Peyer's patch (tissue), 4 donors: ENCODE results near the gene SLC5A4. TPM values are rescaled to one million over a fixed set of nuclear protein-coding genes. Genes with fewer than 3 reads are reported as not detected.

Experiments
- DNase-seq, 3 donors: peaks; one replicate each; pipeline ENCODE4 v3.0.0-alpha.2; 2017 to 2019
- H3K27ac ChIP-seq, 4 donors: fragments of 200-600 bp; sonication (generic); one replicate each; pipeline ENCODE4 v1.5.1; 2016 to 2019
- H3K27me3 ChIP-seq, 2 donors: fragments of 200-600 bp; sonication (generic); one replicate each; pipeline ENCODE4 v1.5.1; 2019
- H3K36me3 ChIP-seq, 3 donors: fragments of 200-600 bp; sonication (generic); one replicate each; pipeline ENCODE4 v1.5.1; 2016 to 2019
- H3K4me1 ChIP-seq, 4 donors: fragments of 200-600 bp; sonication (generic); one replicate each; pipeline ENCODE4 v1.5.1; 2016 to 2019
- H3K4me3 ChIP-seq, 4 donors: fragments of 200-600 bp; sonication (generic); 1 replicate in 3 of 4; 2 replicates in 1 of 4; pipeline ENCODE4 v1.5.1; 2016 to 2019; ENCODE audit warnings: mild to moderate bottlenecking in 1 of 4
- H3K9me3 ChIP-seq, 4 donors: fragments of 200-600 bp; sonication (generic); one replicate each; pipeline ENCODE4 v1.5.1; 2016 to 2019; ENCODE audit warnings: mild to moderate bottlenecking in 1 of 4
- CTCF ChIP-seq, 6 experiments: fragments of 450-650 bp in 4 of 6; fragments of 200-600 bp in 2 of 6; sonication (generic) in 1 of 6; IDR thresholded peaks; one replicate each; pipeline ENCODE4 v1.5.1; 2017 to 2019; ENCODE audit warnings: antibody characterized with exemption in 6 of 6, mild to moderate bottlenecking in 3 of 6, moderate library complexity in 1 of 6
- POLR2A ChIP-seq, 2 donors: fragments of 450-650 bp; IDR thresholded peaks; one replicate each; pipeline ENCODE4 v1.5.1; 2017; ENCODE audit warnings: antibody characterized with exemption in 2 of 2, mild to moderate bottlenecking in 2 of 2, moderate library complexity in 2 of 2
- small RNA-seq, 2 donors: library from RNA; depleted of rRNA; stranded (forward); fragments of <200 nt; gene quantifications; one replicate each; pipeline ENCODE3, GENCODE V24; 2016
- total RNA-seq, 4 donors: library from RNA; depleted of rRNA; stranded (reverse); fragments of >200 nt; gene quantifications; one replicate each; pipeline ENCODE4 v1.1.0, GENCODE V29; 2016

SLC5A4 gene
- total RNA-seq, 4 donors from 2014 or later: 1.7 to 56.9 (median 19.0) TPM

- no peak overlapping the region for H3K27ac ChIP-seq
- no peak overlapping the region for H3K4me3 ChIP-seq
- no peaks in the 10 kb centered on the region for H3K9me3 ChIP-seq
- no peak for TF ChIP-seq CTCF (IDR thresholded peaks at IDR 0.05)
- TF ChIP-seq POLR2A (IDR thresholded peaks at IDR 0.05): no peak
- H3K4me1 ChIP-seq: peaks cover 0 to 9% (median 0%) of the 10 kb centered on the region in 4 donors
- H3K27me3 ChIP-seq: peaks cover 0 to 10% of the 10 kb centered on the region in 2 donors
- no peaks in the 10 kb centered on the region for H3K36me3 ChIP-seq
- no peak for DNase-seq
Observed at GRCh38 chr22:32177221-32177765, 77.9 kb downstream of the SLC5A4 start.

- no peaks in the 10 kb centered on the region for H3K9me3 ChIP-seq
- no peaks in the 10 kb centered on the region for H3K36me3 ChIP-seq
- TF ChIP-seq CTCF (IDR thresholded peaks at IDR 0.05) (no peak), POLR2A (IDR thresholded peaks at IDR 0.05) (no peak)
- H3K4me1 ChIP-seq: peaks cover 0 to 9% (median 0%) of the 10 kb centered on the region in 4 donors
- no peak overlapping the region for H3K27ac ChIP-seq
- DNase-seq: no peak
- peak overlapping the region in 2 of 4 donors; percentile 25 to 39 for H3K4me3 ChIP-seq
- H3K27me3 ChIP-seq: peaks cover 0 to 10% of the 10 kb centered on the region in 2 donors
Observed at GRCh38 chr22:32175683-32176644, 79.2 kb downstream of the SLC5A4 start.

- no peak overlapping the region for H3K4me3 ChIP-seq
- TF ChIP-seq CTCF (IDR thresholded peaks at IDR 0.05): no peak
- TF ChIP-seq POLR2A (IDR thresholded peaks at IDR 0.05): no peak
- DNase-seq: no peak
- H3K36me3 ChIP-seq: no peaks in the 10 kb centered on the region
- H3K4me1 ChIP-seq: peaks cover 0 to 9% (median 0%) of the 10 kb centered on the region in 4 donors
- no peaks in the 10 kb centered on the region for H3K9me3 ChIP-seq
- peaks cover 0 to 10% of the 10 kb centered on the region in 2 donors for H3K27me3 ChIP-seq
- H3K27ac ChIP-seq: no peak overlapping the region
Observed at GRCh38 chr22:32175115-32175514, 80.0 kb downstream of the SLC5A4 start.

Small RNA genes within 50 kb of the gene (small RNA-seq; reads per million reads assigned to genes)
- gene RF02171: 0 reads per million in 2 donors

Other genes starting within 250 kb of the SLC5A4 start
- 1,000 to 10,000 TPM in 3 of 4 donors, 10 to 100 TPM in 1; 14.0 to 1,055 (median 1,005) TPM for gene SLC5A1, start 212.1 kb downstream of the SLC5A4 start, total RNA-seq
- not detected for gene C22orf42, start 96.0 kb downstream of the SLC5A4 start, total RNA-seq
- gene RFPL2, start 50.3 kb downstream of the SLC5A4 start, total RNA-seq: not detected
- gene RFPL3, start 102.5 kb upstream of the SLC5A4 start, total RNA-seq: not detected
- gene RTCB, start 156.9 kb upstream of the SLC5A4 start, total RNA-seq: 100 to 1,000 TPM in 3 of 4 donors, 10 to 100 TPM in 1; 62.7 to 181 (median 126) TPM
- gene BPIFC, start 209.1 kb upstream of the SLC5A4 start, total RNA-seq: not detected
- gene FBXO7, start 219.5 kb upstream of the SLC5A4 start, total RNA-seq: 10 to 100 TPM; 61.1 to 98.3 (median 80.9) TPM